PC-9 (cell line): Measurements from ENCODE around the gene AP3B1.

Experiments used
- CTCF ChIP-seq: fragments of 200-600 bp; sonication (generic); conservative IDR thresholded peaks from 2 replicates; pipeline ENCODE4 v1.6.1; 2017; ENCODE audit warnings: mixed run types, antibody characterized with exemption, mild to moderate bottlenecking, moderate library complexity
- EZH2 ChIP-seq: fragments of 200-600 bp; sonication (generic); IDR thresholded peaks from 2 replicates; pipeline ENCODE4 v1.8.0; 2017; ENCODE audit warnings: antibody characterized with exemption, low read depth

DNA sequence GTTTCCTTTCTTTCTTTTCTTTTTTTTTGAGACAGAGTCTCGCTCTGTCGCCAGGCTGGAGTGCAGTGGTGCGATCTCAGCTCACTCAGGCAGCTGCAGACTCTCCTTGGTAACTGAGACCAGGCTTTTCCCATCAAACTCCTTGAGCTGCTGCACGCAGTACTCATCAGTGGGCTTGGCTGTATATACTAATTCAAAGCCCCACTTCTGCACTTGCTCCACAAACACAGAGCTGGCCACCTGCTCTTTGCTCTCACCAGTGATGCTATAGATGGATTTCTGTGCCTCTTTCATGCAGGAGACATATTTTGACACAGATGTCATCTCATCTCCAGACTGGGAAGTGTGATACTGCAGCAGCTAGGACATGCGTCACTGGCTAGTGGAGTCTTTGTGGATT lies 252.7 kb downstream of the AP3B1 start:
- TF ChIP-seq EZH2 (no peak), CTCF (no peak)
